Skeletal muscle satellite cell (primary cell): Measurements from ENCODE around the gene IFI27L1.

ENCODE experiments used
- H3K27me3 ChIP-seq: 2 replicates; pipeline ENCODE4 v1.7.0; 2013; ENCODE audit warnings: low read length; ENCODE audit not compliant: control insufficient read depth, insufficient read depth
- H3K36me3 ChIP-seq: 2 replicates; pipeline ENCODE4 v1.7.0; 2013; ENCODE audit warnings: mild to moderate bottlenecking, control low read depth, low read length; ENCODE audit not compliant: insufficient read depth
- H3K4me1 ChIP-seq: 2 replicates; pipeline ENCODE4 v1.7.0; 2013; ENCODE audit warnings: low read length; ENCODE audit not compliant: control insufficient read depth, insufficient read depth
- H3K4me2 ChIP-seq: 2 replicates; pipeline ENCODE4 v1.7.0; 2013; ENCODE audit warnings: mild to moderate bottlenecking, low read length
- H3K4me3 ChIP-seq: 2 replicates; pipeline ENCODE4 v1.7.0; 2013; ENCODE audit warnings: low read length
- H3K9ac ChIP-seq: 2 replicates; pipeline ENCODE4 v1.7.0; 2013; ENCODE audit warnings: mild to moderate bottlenecking, low read depth, low read length, moderate library complexity
- H3K9me3 ChIP-seq: replicated peaks from 2 replicates; pipeline ENCODE4 v1.7.0; 2013; ENCODE audit warnings: mild to moderate bottlenecking, control low read depth, low read length

IFI27L1 gene

GRCh38 chr14:94143239-94143638 is 62.1 kb downstream of the IFI27L1 start:
- no peaks in the 10 kb centered on the region for H3K9me3 ChIP-seq
- H3K9ac ChIP-seq: no peak overlapping the region
- no peak overlapping the region for H3K4me2 ChIP-seq

GRCh38 chr14:94143711-94144110 is 62.6 kb downstream of the IFI27L1 start:
- no peaks in the 10 kb centered on the region for H3K36me3 ChIP-seq
- peaks cover 14% of the 10 kb centered on the region for H3K27me3 ChIP-seq
- no peaks in the 10 kb centered on the region for H3K4me1 ChIP-seq
- H3K9me3 ChIP-seq: no peaks in the 10 kb centered on the region
- no peak overlapping the region for H3K9ac ChIP-seq
- no peak overlapping the region for H3K4me2 ChIP-seq
- H3K4me3 ChIP-seq: no peak overlapping the region

More at GRCh38 chr14:94143239-94143638, 62.1 kb downstream of the IFI27L1 start:
- Histone ChIP-seq H3K4me1 (no peaks in the 10 kb centered on the region), H3K36me3 (no peaks in the 10 kb centered on the region), H3K4me3 (no peak overlapping the region), H3K27me3 (peaks cover 19% of the 10 kb centered on the region)

DNA sequence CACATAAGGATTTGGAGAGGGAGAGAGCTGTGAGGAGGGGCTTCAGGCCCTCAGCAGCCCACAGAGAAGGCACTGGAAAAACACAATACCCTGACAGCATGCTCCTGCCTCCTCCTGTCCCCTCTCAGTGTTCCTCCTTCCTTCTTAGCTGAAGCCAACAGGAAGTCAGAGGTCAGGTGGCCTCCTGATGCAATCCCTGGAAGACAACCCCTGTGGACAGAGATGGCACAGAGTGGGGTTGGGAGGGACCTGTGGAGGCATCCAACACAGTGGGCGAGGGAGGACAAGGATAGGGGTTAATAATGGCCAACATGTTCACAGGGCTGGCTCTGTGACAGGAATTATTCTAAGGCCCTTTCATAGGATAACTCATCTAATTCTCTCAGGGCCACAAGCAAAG is 63.7 kb downstream of the IFI27L1 start:
- H3K27me3 ChIP-seq: peaks cover 7% of the 10 kb centered on the region
- H3K9me3 ChIP-seq: no peaks in the 10 kb centered on the region
- H3K4me3 ChIP-seq: no peak overlapping the region
- no peak overlapping the region for H3K9ac ChIP-seq
- no peaks in the 10 kb centered on the region for H3K4me1 ChIP-seq
- no peak overlapping the region for H3K4me2 ChIP-seq
- no peaks in the 10 kb centered on the region for H3K36me3 ChIP-seq

DNA sequence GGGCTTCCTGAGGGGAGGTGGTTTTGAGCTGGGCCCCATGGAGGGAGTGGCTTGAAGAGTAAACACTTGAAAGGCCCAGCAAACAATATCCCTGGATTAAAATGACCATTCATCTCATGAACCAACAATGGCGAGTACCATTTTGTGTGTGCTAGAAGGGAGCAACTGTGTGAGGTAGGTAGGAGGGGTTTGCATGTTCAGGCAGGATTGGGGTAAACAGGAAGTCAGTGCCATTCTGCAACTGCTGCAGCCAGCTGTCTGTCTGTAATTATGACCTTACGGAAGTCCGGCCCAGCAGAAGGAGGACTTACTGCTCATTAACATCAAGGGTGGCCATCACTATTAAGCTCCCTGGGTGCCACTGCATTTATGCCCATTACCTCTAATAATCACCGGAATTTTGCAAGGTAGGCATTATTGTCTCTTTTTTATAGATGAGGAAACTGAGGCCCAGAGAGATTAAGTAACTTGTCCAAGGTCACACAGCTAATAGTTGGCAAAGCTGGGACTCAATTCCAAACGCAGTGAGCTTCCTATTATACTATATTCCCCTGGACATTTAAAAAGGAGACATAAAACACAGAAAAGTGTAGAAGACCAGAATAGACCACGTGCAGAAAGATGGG is 64.9 kb downstream of the IFI27L1 start:
- Histone ChIP-seq H3K4me3 (no peak overlapping the region), H3K36me3 (no peaks in the 10 kb centered on the region), H3K27me3 (peaks cover 6% of the 10 kb centered on the region), H3K9ac (no peak overlapping the region), H3K9me3 (no peaks in the 10 kb centered on the region), H3K4me1 (no peaks in the 10 kb centered on the region), H3K4me2 (no peak overlapping the region)
